Hematopoietic multipotent progenitor cell treated with erythropoietin and hydrocortisone succinate and interleukin-3 and kit ligand, for 8 days (in vitro differentiated cells): ENCODE results near the gene BAIAP3.
"Not testable (repeated sequence)": the region's sequence is repeated elsewhere in the genome, so short reads cannot be mapped to it uniquely, and the experiment has no call there.

Experiments used
- DNase-seq: peaks from one replicate; pipeline ENCODE4 v3.0.0-alpha.2; 2015

The BAIAP3 gene, protein sequence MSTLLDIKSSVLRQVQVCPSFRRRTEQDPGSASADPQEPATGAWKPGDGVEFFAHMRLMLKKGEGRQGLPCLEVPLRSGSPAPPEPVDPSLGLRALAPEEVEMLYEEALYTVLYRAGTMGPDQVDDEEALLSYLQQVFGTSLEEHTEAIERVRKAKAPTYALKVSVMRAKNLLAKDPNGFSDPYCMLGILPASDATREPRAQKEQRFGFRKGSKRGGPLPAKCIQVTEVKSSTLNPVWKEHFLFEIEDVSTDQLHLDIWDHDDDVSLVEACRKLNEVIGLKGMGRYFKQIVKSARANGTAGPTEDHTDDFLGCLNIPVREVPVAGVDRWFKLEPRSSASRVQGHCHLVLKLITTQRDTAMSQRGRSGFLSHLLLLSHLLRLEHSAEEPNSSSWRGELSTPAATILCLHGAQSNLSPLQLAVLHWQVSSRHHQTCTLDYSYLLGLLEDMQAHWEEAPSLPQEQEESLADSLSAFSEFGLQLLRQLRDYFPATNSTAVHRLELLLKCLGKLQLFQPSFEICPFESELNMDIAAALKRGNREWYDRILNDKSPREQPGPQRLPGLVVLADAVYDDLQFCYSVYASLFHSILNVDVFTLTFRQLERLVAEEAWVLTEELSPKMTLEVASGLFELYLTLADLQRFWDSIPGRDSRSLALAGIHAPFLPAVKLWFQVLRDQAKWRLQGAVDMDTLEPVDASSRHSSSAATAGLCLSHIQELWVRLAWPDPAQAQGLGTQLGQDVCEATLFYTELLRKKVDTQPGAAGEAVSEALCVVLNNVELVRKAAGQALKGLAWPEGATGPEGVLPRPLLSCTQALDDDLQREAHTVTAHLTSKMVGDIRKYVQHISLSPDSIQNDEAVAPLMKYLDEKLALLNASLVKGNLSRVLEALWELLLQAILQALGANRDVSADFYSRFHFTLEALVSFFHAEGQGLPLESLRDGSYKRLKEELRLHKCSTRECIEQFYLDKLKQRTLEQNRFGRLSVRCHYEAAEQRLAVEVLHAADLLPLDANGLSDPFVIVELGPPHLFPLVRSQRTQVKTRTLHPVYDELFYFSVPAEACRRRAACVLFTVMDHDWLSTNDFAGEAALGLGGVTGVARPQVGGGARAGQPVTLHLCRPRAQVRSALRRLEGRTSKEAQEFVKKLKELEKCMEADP

GRCh38 chr16:1333149-1333812, at the start of gene BAIAP3:
Gene BAIAP3, plus strand, starts transcription at chr16:1333645. Its CDS starts 4,905 bp downstream, at chr16:1338550.
- DNase-seq: peak; percentile 28

- DNase-seq: no peak
Measured at GRCh38 chr16:1283996-1284616, 49.3 kb upstream of the BAIAP3 start.

- no peak for DNase-seq
Measured at GRCh38 chr16:1285669-1286512, 47.6 kb upstream of the BAIAP3 start.

DNA sequence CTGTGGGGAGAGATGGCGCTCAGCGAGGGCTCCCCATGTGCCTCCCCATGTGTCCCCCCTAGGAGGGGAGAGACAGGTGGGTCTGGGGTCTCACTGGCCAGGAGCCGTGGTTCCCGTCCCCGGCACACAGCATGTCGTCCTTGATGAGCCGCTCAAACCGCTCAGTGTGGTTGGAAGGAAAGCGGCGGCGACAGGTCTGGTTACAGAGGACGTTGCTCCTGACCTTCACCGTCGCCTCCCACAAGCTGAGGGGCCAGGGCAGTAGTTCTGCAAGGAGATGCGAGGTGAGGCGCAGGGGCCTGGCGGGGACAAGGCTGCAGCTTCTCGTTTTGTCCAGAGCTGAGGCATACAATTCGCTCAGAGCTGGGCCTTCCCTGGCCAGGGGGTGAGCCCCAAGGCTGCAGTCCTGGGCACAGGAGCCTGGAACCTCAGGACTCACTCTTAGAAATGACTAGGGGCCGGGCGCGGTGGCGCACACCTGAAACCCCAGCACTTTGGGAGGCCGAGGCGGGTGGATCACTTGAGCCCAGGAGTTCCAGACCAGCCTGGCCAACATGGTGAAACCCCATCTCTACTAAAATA, 46.8 kb upstream of the BAIAP3 start:
- DNase-seq: no peak

- no peak for DNase-seq
Measured at GRCh38 chr16:1287982-1288670, 45.3 kb upstream of the BAIAP3 start.

DNA sequence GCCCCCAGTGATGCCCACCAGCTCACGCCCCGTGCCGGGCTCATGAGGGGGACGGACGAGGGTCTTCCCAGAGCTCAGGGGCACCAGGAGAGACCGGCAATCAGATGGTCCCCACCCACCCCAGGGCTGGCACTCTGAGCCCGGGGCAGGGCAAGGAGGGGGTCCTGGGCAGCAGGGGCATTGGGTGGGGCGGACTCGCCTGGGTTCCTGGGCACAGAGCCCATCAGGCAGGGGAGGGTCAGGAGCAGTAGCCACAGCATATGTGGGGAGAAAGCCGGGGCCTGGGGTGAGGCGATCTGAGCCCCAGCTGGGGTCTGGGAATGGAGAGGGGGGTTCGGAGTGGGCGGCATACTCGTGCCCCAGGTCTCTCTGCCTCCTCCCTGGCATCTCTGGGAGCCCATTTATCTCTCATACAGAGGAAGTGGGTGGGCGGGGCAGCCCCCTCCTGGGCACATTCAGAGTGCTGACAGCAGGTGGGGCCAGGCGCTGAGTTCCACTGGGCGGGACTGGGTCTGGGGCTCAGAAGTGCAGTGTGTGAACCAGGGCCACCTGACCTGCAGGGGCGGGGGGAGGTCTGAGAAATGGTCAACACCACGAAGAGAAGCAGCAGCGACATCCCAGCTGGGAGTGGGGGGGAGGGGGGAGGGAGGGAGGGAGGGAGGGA, 44.5 kb upstream of the BAIAP3 start:
- no peak for DNase-seq

GRCh38 chr16:1289477-1289866, 44.0 kb upstream of the BAIAP3 start:
- no peak for DNase-seq

DNA sequence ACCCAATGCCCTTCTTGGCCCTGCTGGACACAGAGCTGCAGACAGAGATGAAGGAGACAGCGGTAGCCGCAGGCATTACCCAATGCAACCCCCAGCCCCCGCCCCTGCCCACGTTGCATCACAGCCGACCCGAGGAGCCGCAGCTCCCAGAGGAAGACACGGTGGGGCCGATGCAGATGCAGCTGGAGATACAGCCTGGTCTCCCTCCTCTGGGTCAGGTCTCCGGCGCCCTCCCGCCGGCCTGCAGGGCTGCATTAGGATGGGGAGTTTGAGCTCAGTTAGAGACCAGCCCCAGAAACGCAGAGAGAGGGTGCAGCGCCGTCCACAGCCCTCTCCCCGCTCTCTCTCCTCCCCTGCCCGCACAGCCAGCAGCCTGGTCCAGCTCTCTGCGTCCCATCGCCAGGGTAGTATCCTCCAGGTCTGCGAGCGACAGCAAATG, 43.4 kb upstream of the BAIAP3 start:
- DNase-seq: no peak

DNA sequence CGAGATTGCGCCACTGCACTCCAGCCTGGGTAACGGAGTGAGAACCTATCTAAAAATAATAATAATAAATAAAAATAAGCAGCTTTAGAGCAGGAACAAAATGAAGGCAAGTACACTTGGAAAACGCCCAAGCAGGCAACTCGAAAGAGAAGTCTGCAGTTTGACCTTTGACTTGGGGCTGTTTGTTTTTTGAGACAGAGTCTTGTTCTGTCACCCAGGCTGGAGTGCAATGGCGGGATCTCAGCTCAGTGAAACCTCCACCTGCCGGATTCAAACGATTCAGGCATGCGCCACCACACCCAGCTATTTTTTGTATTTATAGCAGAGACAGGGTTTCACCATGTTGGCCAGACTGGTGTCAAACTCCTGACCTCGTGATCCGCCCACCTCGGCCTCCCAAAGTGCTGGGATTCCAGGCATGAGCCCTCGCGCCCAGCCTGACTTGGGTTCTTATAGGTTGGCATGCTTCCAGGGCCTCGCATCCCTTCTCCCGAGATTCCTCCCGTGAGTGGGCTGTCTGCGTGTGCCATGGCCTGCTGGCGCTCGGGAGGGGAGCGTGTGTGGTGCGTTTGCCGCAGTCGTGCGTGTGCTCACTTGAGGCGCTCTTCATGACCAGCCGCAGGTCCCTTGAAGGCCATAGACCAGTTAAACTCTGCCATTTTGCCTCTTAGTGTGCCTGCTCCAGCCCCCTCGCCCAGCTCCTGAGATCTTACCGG, 42.4 kb upstream of the BAIAP3 start:
- no peak for DNase-seq

- no peak for DNase-seq
Measured at GRCh38 chr16:1291576-1291974, 41.9 kb upstream of the BAIAP3 start.

DNA sequence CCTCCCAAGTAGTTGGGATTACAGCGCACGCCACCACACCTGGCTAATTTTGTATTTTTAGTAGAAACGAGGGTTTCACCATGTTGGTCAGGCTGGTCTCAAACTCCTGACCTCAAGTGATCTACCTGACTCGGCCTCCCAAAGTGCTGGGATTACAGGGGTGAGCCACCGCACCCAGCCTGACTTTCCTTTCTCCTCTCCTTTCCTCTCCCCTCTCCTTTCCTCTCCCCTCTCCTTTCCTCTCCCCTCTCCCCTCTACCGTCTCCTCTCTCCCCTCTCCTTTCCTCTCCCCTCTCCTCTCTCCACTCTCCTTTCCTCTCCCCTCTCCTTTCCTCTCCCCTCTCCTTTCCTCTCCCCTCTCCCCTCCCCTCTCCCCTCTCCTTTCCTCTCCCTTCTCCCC, 41.2 kb upstream of the BAIAP3 start:
- not testable (repeated sequence) for DNase-seq

DNA sequence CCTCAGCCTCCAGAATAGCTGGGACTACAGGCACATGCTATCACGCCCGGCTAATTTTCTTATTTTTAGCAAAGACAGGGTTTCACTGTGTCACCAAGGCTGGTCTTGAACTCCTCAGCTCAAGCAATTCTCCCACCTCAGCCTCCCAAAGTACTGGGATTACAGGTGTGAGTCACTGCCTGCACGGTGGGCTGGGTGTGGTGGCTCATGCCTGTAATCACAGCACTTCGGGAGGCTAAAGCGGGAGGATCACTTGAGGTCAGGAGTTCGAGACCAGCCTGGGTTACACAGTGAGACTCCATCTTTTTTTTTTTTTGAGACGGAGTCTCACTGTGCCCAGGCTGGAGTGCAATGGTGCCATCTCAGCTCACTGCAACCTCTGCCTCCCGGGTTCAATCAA, 40.6 kb upstream of the BAIAP3 start:
- DNase-seq: not testable (repeated sequence)

GRCh38 chr16:1293921-1294656, 39.4 kb upstream of the BAIAP3 start:
- DNase-seq: no peak

DNA sequence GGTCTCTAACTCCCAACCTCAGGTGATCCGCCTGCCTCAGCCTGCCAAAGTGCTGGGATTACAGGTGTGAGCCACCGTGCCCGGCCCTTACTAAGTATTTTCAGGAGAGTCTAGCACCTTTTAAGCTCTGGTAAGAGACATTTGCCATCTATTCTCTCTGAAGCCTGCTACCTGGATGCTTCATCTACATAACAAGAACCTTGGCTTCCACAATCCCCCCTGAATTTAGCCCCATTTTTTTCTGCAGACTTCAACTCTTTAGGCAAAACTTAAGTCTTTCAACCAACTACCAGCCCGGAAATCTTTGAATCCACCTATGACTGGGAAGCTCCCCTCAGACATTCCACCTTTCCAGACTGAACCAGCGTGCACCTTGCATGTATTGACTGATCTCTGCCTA, 38.0 kb upstream of the BAIAP3 start:
- DNase-seq: no peak

DNA sequence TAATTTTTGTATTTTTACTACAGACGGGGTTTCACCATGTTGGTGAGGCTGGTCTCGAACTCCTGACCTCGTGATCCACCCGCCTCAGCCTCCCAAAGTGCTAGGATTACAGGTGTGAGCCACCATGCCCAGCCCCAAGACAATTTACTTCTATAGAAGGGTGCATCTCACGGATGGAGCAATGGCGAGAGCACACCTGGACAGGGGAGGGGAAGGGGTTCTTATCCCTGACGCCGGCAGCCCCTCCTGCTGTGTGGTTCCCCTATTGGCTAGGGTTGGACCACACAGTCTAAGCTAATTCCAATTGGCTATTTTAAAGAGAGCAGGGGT, 36.8 kb upstream of the BAIAP3 start:
- not testable (repeated sequence) for DNase-seq

GRCh38 chr16:1297018-1297696, 36.3 kb upstream of the BAIAP3 start:
- DNase-seq: peak; percentile 20

GRCh38 chr16:1298406-1298805, 35.0 kb upstream of the BAIAP3 start:
- no peak for DNase-seq
